ENCODE data around the gene TSSK3. TPM values are rescaled to one million over a fixed set of nuclear protein-coding genes. Genes with fewer than 3 reads are reported as not detected.

TSSK3 gene
- total and polyA plus RNA-seq, 9 of the 15 experiments (the other 6 are each of a cell fraction or from before 2014, with no cell fraction given), result 0.27 to 2.8 (median 1.9) TPM

DNA sequence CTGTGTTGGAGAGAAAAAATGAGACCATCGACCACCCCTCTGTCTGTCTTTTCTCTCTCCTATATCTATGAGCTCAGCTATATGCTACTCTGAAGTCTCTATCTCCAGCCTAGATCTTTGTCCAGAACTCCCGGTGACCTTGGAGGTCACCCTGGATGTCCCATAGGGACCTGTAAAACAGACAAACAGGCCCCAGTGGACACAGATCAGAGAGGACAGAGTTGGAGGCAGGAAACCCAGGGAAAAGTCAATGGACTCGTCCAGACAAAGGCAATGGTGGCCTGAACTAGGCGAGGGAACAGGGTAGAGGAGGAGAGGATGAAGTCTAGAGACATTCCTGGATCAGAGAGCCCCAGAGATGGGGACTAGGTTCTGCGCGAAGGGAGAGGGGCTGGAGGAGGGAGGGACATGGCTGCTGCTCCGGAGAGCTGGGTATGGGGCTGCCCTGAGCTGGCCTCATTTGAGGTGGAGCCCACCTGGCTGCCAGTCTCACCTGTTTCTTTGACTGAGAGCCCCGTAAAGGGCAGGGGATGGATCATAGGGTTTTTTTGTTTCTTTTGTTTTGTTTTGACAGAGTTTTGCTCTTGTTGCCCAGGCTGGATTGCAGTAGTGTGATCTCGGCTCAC, 15.7 kb upstream of the TSSK3 start:
- Histone ChIP-seq H3K27me3 (ENCODE audit: control insufficient read depth in 2 of 2, insufficient read depth in 2 of 2, low read length in 2 of 2) (no peaks in the 10 kb centered on the region), H3K27ac (ENCODE audit: extremely low read depth, low read depth, low read length) (no peak overlapping the region), H3K4me2 (ENCODE audit: insufficient read depth, low read length) (peak overlapping the region; percentile 13; the same call in 1 of the 2 replicates), H3K9me1 (ENCODE audit: control insufficient read depth, insufficient read depth, low read length) (no peaks in the 10 kb centered on the region), H2AFZ (ENCODE audit: low read depth, low read length) (peak overlapping the region; percentile 93), H3K4me1 (replicated peaks in 1 of 2; ENCODE audit: control insufficient read depth in 2 of 2, insufficient read depth in 2 of 2, low read length in 2 of 2) (peaks cover 24 to 40% of the 10 kb centered on the region in 2 experiments; a peak in 4 of 5 replicates), H3K9me3 (replicated peaks; ENCODE audit: control insufficient read depth, insufficient read depth, low read depth, low read length) (no peaks in the 10 kb centered on the region; the same call in 1 of the 2 replicates), H3K9ac (ENCODE audit: insufficient read depth in 1 of 2, low read depth in 2 of 2, low read length in 2 of 2) (peak overlapping the region in 1 of 2 experiments; percentile 2; a peak in 1 of 4 replicates), H4K20me1 (replicated peaks; ENCODE audit: control insufficient read depth, insufficient read depth, low read length) (no peaks in the 10 kb centered on the region), H3K36me3 (ENCODE audit: control insufficient read depth, insufficient read depth, low read length) (no peaks in the 10 kb centered on the region), H3K79me2 (ENCODE audit: control insufficient read depth, insufficient read depth, low read length) (peaks cover 2% of the 10 kb centered on the region; the same call in 2 of the 3 replicates), H3K4me3 (no peak overlapping the region)
- no peak for FAIRE-seq
- in situ Hi-C loops (cut with MboI), result no loop called here
- ChIA-PET POLR2A (interaction anchor here (0.5 to 5.2 kb wide), 9 partner anchors 10 to 239 kb away, joined by 3 to 59 read pairs (median 4); partner anchors contain the start of genes KPNA6 and MARCKSL1), CTCF (ENCODE audit: low intra/inter-chr PET ratio) (no interaction called here)
- no peak for ATAC-seq
- no peak for DNase-seq (ENCODE audit: extremely low read depth in 1 of 4, low spot score in 3 of 4)
- intact Hi-C loops (cut with micrococcal nuclease), result no loop called here
- BruUV-seq (replicated peaks), result no TSS peak
- 58% methylated on average over 9 of the region's 9 CpGs for WGBS (ENCODE audit: insufficient coverage, low coverage, missing lambda C conversion rate)
- TF ChIP-seq, protein P1, sequence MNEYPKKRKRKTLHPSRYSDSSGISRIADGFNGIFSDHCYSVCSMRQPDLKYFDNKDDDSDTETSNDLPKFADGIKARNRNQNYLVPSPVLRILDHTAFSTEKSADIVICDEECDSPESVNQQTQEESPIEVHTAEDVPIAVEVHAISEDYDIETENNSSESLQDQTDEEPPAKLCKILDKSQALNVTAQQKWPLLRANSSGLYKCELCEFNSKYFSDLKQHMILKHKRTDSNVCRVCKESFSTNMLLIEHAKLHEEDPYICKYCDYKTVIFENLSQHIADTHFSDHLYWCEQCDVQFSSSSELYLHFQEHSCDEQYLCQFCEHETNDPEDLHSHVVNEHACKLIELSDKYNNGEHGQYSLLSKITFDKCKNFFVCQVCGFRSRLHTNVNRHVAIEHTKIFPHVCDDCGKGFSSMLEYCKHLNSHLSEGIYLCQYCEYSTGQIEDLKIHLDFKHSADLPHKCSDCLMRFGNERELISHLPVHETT (CRISPR knock-in tag; conservative IDR thresholded peaks at IDR 0.05 in 1 of 2, IDR thresholded peaks at IDR 0.05 in 1 of 2), result no peak
- TF ChIP-seq SUPT5H (IDR thresholded peaks at IDR 0.05) (no peak), CBFB (CRISPR knock-in tag; IDR thresholded peaks at IDR 0.05) (no peak), NR2C1 (IDR thresholded peaks at IDR 0.05) (no peak), NR2C1 (tag; IDR thresholded peaks at IDR 0.05) (0 out of 2 replicates have a peak, but pooled peaks have one; percentile 13), ZNF175 (CRISPR knock-in tag; IDR thresholded peaks at IDR 0.05; ENCODE audit: low read depth) (no peak), TEAD1 (CRISPR knock-in tag; IDR thresholded peaks at IDR 0.05) (no peak), FOXJ2 (tag; IDR thresholded peaks at IDR 0.05) (no peak), BRCA1 (IDR thresholded peaks at IDR 0.05) (no peak), BRCA1 (CRISPR knock-in tag; IDR thresholded peaks at IDR 0.05) (no peak), BRF1 (IDR thresholded peaks at IDR 0.05; ENCODE audit: borderline replicate concordance, extremely low read depth, insufficient read length) (no peak), SRF (CRISPR knock-in tag; IDR thresholded peaks at IDR 0.05) (no peak), PRMT5 (CRISPR knock-in tag; IDR thresholded peaks at IDR 0.05) (no peak)
- TF ChIP-seq, protein P2, sequence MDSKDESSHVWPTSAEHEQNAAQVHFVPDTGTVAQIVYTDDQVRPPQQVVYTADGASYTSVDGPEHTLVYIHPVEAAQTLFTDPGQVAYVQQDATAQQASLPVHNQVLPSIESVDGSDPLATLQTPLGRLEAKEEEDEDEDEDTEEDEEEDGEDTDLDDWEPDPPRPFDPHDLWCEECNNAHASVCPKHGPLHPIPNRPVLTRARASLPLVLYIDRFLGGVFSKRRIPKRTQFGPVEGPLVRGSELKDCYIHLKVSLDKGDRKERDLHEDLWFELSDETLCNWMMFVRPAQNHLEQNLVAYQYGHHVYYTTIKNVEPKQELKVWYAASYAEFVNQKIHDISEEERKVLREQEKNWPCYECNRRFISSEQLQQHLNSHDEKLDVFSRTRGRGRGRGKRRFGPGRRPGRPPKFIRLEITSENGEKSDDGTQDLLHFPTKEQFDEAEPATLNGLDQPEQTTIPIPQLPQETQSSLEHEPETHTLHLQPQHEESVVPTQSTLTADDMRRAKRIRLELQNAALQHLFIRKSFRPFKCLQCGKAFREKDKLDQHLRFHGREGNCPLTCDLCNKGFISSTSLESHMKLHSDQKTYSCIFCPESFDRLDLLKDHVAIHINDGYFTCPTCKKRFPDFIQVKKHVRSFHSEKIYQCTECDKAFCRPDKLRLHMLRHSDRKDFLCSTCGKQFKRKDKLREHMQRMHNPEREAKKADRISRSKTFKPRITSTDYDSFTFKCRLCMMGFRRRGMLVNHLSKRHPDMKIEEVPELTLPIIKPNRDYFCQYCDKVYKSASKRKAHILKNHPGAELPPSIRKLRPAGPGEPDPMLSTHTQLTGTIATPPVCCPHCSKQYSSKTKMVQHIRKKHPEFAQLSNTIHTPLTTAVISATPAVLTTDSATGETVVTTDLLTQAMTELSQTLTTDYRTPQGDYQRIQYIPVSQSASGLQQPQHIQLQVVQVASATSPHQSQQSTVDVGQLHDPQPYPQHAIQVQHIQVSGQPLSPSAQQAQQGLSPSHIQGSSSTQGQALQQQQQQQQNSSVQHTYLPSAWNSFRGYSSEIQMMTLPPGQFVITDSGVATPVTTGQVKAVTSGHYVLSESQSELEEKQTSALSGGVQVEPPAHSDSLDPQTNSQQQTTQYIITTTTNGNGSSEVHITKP (IDR thresholded peaks at IDR 0.05; ENCODE audit: partially characterized antibody), result peak; percentile 63
- TF ChIP-seq, protein P3, sequence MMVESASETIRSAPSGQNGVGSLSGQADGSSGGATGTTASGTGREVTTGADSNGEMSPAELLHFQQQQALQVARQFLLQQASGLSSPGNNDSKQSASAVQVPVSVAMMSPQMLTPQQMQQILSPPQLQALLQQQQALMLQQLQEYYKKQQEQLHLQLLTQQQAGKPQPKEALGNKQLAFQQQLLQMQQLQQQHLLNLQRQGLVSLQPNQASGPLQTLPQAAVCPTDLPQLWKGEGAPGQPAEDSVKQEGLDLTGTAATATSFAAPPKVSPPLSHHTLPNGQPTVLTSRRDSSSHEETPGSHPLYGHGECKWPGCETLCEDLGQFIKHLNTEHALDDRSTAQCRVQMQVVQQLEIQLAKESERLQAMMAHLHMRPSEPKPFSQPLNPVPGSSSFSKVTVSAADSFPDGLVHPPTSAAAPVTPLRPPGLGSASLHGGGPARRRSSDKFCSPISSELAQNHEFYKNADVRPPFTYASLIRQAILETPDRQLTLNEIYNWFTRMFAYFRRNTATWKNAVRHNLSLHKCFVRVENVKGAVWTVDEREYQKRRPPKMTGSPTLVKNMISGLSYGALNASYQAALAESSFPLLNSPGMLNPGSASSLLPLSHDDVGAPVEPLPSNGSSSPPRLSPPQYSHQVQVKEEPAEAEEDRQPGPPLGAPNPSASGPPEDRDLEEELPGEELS (CRISPR knock-in tag; IDR thresholded peaks at IDR 0.05; ENCODE audit: borderline replicate concordance), result no peak
